H1 (cell line): ENCODE measurements around the gene GALNT18. TPM values are rescaled to one million over a fixed set of nuclear protein-coding genes. Genes with fewer than 3 reads are reported as not detected.

Experiments
- BCL11A ChIP-seq, 2 experiments: IDR thresholded peaks; one replicate each; pipeline ENCODE4 v1.6.1; 2011; ENCODE audit warnings: low read depth in 2 of 2, low read length in 2 of 2, mild to moderate bottlenecking in 2 of 2
- CTBP2 ChIP-seq: IDR thresholded peaks from 2 replicates; pipeline ENCODE4 v1.7.0; 2011; ENCODE audit warnings: borderline replicate concordance, mild to moderate bottlenecking, moderate library complexity, mixed read lengths, low read length; ENCODE audit not compliant: insufficient read depth, insufficient read length
- CTCF ChIP-seq, 3 experiments: IDR thresholded peaks; 1 replicate in 2 of 3; 2 replicates in 1 of 3; pipeline versions ENCODE4 v1.5.1 to v1.6.1; 2011; ENCODE audit warnings: low read length in 3 of 3, mild to moderate bottlenecking in 3 of 3, inconsistent platforms in 2 of 3, low read depth in 1 of 3, moderate library complexity in 1 of 3; ENCODE audit not compliant: insufficient read depth in 1 of 3; ENCODE audit errors: control extremely low read depth in 1 of 3
- MAX ChIP-seq: IDR thresholded peaks from 2 replicates; pipeline ENCODE4 v1.6.1; 2012; ENCODE audit warnings: inconsistent platforms
- SIRT6 ChIP-seq: IDR thresholded peaks from one replicate; pipeline ENCODE4 v1.7.1; 2012; ENCODE audit warnings: low read length, inconsistent platforms
- SP2 ChIP-seq: IDR thresholded peaks from 2 replicates; pipeline ENCODE4 v1.6.1; 2012; ENCODE audit warnings: mild to moderate bottlenecking, low read length, inconsistent platforms
- polyA plus RNA-seq, 7 experiments: library from polyadenylated mRNA; depleted of rRNA in 3 of 7; stranded (reverse) in 5 of 7; unstranded in 2 of 7; fragments of >200 nt in 5 of 7; fragments of 200-250 nt in 2 of 7; gene quantifications; 1 replicate in 5 of 7; 2 replicates in 1 of 7; 4 replicates in 1 of 7; pipeline versions ENCODE4 v1.2.1 to v1.2.3, GENCODE V29; 2011 to 2013; ENCODE audit warnings: missing spikeins in 2 of 7, mixed read lengths in 2 of 7
- total RNA-seq: library from RNA; stranded (reverse); fragmentation: NEBNext Ultra II Directional; extraction: Animal tissue kit (Norgen Biotek cat#: 25700); gene quantifications from 2 replicates; pipeline ENCODE4 v1.2.1, GENCODE V29; 2021

Gene GALNT18
- total and polyA plus RNA-seq, 2 of the 8 experiments (the other 6 are each of a cell fraction or from before 2014, with no cell fraction given), result 6.0 to 9.4 TPM

- TF ChIP-seq CTCF (IDR thresholded peaks at IDR 0.05; ENCODE audit: control extremely low read depth in 1 of 3, insufficient read depth in 1 of 3, low read depth in 1 of 3, low read length in 3 of 3) (no peak), BCL11A (IDR thresholded peaks at IDR 0.05; ENCODE audit: low read depth in 2 of 2, low read length in 2 of 2) (no peak), SP2 (no peak), SIRT6 (no peak), MAX (no peak), CTBP2 (no peak)
These were observed 19.8 kb upstream of the GALNT18 start (continued) for GRCh38 chr11:11641581-11641980.
